Hepatic stellate cell (primary cell): ENCODE results near the gene VSTM4.

Experiments
- DNase-seq: peaks from one replicate; pipeline ENCODE4 v3.0.0; 2011; ENCODE audit warnings: low spot score

The VSTM4 gene, protein sequence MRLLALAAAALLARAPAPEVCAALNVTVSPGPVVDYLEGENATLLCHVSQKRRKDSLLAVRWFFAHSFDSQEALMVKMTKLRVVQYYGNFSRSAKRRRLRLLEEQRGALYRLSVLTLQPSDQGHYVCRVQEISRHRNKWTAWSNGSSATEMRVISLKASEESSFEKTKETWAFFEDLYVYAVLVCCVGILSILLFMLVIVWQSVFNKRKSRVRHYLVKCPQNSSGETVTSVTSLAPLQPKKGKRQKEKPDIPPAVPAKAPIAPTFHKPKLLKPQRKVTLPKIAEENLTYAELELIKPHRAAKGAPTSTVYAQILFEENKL

GRCh38 chr10:49115015-49115795, at the start of gene VSTM4:
TSS of gene VSTM4 (minus strand) at chr10:49115522. CDS start at chr10:49115485, 37 bp downstream.
- peak; percentile 49 for DNase-seq

DNA sequence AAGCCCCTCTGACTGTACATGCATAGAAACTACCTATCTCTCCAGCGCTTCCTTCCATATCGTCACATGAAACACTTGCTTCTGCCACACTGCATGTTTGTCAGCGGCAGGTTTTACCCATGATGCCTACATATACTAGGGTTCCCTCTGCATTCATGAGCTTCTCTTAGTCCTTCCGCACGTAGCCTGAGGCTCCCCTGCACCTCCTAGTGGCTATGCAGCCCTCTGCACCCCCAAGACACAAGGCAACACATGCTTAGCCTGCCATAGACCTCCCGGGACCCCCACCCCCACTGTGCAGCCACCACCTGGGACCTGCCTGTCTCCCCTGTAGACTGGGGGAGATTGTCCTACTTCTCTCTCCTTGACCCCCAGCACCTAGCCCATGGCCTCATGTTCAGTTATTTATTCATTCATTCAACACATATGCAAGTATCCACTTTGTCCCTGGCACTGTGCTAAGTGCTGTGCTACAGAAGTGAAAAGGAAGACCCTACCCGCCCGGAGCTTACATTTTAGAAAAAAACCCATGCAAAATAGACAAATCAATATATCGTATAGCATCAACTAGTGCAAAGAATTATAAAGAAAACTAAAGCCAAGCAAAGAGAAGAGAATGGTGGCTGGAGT, 49.4 kb upstream of the VSTM4 start:
- DNase-seq: peak; percentile 24

DNA sequence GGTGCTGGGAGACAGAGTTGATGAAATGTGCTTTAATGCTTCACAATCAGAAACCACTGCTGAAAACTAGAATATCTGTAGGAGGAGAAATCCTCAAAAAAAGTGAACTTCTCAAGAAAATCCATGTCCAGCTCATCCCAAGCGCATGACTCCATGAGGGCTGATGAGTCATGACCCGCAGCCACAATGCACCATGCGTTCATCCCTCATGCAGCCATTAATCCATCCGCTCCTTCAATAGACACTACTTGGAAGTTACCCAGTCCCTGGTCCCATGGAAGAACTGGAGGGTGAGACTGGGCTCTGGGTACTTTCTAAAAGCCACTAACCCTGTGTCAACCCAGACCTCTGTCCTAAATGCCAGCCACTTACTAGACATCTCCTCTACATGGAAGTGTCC, 48.4 kb upstream of the VSTM4 start:
- DNase-seq: peak; percentile 38

DNA sequence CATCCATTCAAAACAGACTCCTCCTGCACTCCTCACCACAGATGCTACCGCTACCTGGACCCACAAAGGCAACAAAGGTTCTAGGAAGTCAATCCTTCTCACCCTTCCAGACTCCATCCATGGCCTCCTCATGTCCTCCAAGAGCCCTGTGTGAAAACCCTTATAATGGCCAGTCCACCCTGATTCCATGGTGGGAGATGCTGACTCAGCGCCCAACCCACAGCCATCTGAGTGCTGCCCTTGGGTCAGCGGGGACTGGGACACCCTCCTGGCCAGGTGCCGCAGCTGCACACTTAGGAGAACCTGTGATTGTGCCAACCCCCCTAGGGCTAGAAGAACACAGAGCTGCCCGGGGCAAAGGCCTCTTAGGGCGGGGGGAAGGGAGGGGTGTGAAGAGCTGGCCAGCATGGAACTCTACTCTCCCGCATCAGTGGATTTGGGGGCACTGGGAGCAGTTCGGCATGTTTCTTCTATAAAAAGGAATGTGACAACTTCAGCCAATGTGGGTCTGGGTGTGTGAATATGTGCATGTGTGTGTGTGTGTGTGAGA, 47.5 kb upstream of the VSTM4 start:
- DNase-seq: no peak

DNA sequence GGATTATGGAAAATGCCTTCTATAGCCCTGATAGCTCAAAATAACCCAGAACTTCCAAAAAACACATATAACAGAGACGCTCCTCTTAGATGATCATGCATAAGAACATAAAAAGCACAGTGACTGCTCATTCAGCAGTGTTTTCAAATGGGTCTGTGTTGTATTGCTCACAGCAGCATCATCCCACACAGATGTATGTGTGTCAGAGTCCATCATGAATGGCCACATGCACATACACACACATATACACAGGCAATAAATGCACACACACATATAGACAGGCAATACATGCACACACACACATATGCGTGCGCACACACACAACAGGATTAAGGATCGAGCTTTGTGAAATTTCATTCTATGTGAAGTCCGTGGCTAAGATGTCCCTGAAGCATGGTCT, 46.7 kb upstream of the VSTM4 start:
- DNase-seq: no peak

GRCh38 chr10:49161411-49161997, 46.2 kb upstream of the VSTM4 start:
- DNase-seq: peak; percentile 34

GRCh38 chr10:49160814-49161213, 45.5 kb upstream of the VSTM4 start:
- no peak for DNase-seq

- DNase-seq: no peak
These were observed 44.8 kb upstream of the VSTM4 start for GRCh38 chr10:49160110-49160509.

- no peak for DNase-seq
These were observed 43.6 kb upstream of the VSTM4 start for GRCh38 chr10:49158915-49159314.

- no peak for DNase-seq
These were observed 43.1 kb upstream of the VSTM4 start for GRCh38 chr10:49158404-49158803.

- no peak for DNase-seq
These were observed 41.9 kb upstream of the VSTM4 start for GRCh38 chr10:49157229-49157628.

- DNase-seq: no peak
These were observed 39.3 kb upstream of the VSTM4 start for GRCh38 chr10:49154641-49155040.

DNA sequence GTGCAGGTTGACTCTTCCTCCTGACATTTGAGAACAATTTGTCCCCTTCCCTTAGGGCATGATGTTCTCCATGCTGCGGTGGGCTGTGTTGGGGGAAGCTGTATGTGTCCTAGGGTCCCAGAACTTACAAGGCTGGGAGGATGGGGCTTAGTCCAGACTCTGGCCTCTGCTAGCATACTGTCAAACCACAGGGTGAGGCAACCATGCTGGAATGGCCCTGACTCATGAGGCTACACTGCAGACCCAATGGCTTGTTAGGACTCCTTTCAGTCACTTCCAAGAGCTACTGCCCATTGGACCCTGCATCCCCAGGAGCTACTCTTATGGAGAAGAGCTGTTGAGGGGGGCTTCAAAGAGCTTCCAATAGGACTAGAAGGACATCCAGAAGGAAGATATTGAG, 38.6 kb upstream of the VSTM4 start:
- no peak for DNase-seq

- no peak for DNase-seq
These were observed 37.8 kb upstream of the VSTM4 start for GRCh38 chr10:49153115-49153514.

DNA sequence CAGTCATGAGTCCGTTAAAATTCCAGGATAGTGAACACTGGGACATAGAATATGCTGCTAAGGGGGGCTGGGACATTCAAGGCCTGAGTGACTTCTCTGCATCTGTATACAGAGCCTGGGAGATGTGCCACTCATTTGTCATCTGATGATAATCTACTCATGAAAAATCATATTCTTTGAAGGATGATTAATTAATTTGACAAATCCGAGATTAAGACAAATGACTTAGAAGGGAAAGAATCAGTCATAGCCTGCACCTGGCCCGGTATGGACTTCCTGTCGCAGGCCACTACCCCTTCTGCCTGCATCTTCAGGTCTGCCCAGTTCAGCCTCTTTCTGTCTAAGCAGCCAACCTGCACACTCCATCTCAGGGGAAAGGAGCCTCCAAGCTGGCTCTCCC, 37.3 kb upstream of the VSTM4 start:
- DNase-seq: no peak

GRCh38 chr10:49152037-49152436, 36.7 kb upstream of the VSTM4 start:
- no peak for DNase-seq

GRCh38 chr10:49151481-49151880, 36.2 kb upstream of the VSTM4 start:
- no peak for DNase-seq

- DNase-seq: no peak
These were observed 35.7 kb upstream of the VSTM4 start for GRCh38 chr10:49151025-49151445.

- no peak for DNase-seq
These were observed 35.1 kb upstream of the VSTM4 start for GRCh38 chr10:49150426-49150825.

DNA sequence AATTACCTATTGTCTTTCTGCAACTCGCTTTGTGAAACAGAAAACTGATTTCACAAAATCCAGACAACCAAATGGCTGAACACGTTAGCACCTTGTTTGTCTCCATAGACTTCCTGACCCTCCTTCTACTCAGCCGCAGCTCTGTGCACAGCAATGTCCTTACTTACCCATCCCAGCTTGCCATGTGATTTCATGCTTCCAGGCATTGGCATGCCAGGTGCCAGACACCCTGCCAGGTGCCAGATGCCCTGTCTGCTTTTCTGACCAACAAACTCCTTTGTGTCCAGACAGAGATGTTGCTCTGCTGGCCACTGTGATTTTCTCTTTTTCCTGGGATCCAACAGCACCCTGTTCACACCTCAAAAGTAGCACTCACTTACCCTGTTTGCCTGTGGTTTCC, 34.6 kb upstream of the VSTM4 start:
- no peak for DNase-seq

DNA sequence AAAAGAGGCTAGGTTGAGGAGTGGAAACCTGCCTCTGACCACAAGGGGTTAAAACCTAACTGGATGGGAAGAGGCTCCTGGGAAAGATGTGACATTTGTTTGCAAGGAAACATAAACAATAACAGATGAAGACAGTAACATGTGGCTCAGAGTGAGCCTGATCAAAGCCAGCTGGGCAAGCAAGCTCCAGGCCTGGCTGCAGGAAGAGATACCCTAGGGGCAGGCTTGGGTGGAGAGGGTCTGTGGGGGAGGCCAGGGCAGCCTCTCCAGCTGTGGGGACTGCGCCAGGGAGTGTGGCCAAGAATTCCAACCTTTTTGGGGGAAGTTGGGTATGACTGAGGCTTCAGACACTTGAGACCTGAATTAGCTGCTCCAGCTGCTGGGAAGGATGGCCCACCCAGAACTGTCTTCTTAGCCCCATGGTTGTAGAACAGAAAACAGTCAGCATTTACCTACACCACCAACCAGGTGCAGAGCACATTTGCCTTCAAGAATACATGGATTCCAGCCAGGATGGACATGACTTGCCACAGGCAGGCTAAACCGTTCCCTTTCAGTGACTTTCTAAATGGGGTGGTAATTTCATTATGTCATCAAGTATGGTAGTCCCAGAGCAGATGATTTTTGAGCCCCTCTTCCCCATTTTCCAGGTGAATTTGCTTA, 28.9 kb upstream of the VSTM4 start:
- DNase-seq: no peak

DNA sequence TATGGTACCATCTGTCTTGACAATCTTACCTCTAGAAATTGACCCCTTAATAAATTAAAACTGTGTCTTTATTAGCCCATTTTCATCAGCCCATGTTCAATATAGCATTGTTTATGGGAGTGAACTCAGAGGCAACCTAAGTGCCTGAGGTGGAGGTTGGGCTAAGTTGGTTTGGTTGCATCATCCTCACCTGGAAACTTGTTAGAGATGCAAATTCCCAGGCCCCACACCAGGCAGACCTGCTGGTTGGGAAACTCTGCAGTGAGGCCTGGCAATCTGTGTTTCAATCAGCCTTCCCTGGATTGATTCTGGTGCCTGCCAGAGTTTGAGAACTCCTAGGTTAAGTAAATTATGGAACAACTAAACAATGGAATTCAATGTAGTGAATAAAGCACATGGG, 27.9 kb upstream of the VSTM4 start:
- DNase-seq: no peak
